Activated CD8-positive, alpha-beta memory T cell treated with anti-CD3 and anti-CD28 coated beads, Interleukin-2, amount 10 ng/mL, durations not matched to agents 7 days and 5 days (primary cell): Measurements from ENCODE around the gene PRRG1. TPM values are rescaled to one million over a fixed set of nuclear protein-coding genes. Genes with fewer than 3 reads are reported as not detected.
"Not testable (repeated sequence)": the region's sequence is repeated elsewhere in the genome, so short reads cannot be mapped to it uniquely, and the experiment has no call there.

Experiments
- ATAC-seq: fragments of 150-1000 bp; cut with Tn5 transposase; one replicate; pipeline ENCODE4 v1.10.0; 2021; ENCODE audit warnings: moderate library complexity
- CTCF ChIA-PET: fragments of 350-600 bp; sonication (Branson Sonifier 250); formaldehyde crosslinking; loops from one replicate; lab custom pipeline; 2021; ENCODE audit warnings: antibody characterized with exemption; lab: Charles Lee
- DNase-seq: peaks from one replicate; pipeline ENCODE4 v3.0.0-alpha.2; 2020
- H3K27ac Mint-ChIP-seq: one replicate; pipeline ENCODE4 v1.8.0; 2021; ENCODE audit warnings: mild to moderate bottlenecking, mixed read lengths
- H3K27me3 Mint-ChIP-seq: one replicate; pipeline ENCODE4 v1.8.0; 2021; ENCODE audit warnings: mixed read lengths
- H3K36me3 Mint-ChIP-seq: one replicate; pipeline ENCODE4 v1.8.0; 2021; ENCODE audit warnings: mild to moderate bottlenecking, mixed read lengths
- H3K4me1 Mint-ChIP-seq: one replicate; pipeline ENCODE4 v1.8.0; 2021; ENCODE audit warnings: mixed read lengths
- H3K4me3 Mint-ChIP-seq: one replicate; pipeline ENCODE4 v1.8.0; 2021; ENCODE audit warnings: mild to moderate bottlenecking, moderate library complexity, mixed read lengths
- H3K9me3 Mint-ChIP-seq: one replicate; pipeline ENCODE4 v1.8.0; 2022; ENCODE audit warnings: low read depth, mixed read lengths
- total RNA-seq, 2 experiments: library from RNA; stranded (reverse); gene quantifications; one replicate each; pipeline ENCODE4 v1.2.3, GENCODE V29; 2021

Gene PRRG1
- not detected for total RNA-seq

DNA sequence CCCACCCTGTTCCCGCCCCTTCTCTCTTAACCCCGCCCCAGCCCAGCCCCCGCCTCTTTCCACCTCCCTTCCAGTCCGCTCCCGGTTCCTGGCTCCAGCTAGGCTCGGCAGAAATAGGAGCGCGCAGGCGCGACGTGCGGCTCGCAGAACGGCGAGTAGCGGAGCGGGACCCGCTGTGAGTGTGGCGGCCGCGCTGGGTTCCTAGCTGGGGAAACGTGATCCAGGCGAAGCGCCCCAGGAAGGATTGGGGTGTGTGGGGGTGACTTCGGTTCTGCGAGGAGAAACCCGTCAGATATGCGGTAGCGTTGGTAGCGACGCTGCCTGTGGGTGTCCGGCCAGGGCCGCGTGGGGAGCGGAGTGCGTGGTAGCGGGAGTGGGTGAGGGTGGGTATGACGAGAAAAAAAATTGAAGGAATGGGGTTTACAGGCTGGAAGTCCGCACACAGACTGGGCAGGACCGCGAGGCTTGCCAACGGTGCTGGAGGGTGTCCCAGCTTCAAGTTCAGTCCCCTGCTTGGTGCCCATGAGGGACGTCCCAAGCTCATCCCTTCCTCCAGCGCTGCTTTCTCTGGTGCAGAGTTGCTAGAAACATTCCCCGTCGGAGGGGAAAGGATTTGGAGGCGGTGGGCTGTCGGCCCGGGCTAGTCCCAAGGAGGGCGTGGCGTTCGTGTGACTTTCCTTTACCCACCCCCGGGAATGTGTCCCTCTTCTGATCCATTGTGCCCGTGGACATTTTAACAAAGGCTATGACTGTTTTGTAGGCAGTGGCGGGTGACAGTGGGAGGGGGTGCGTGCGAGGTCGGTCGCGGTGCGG lies at the start of gene PRRG1:
Gene PRRG1 (plus strand): TSS at position 144 of the 813 bp plus-strand sequence. CDS start 56,886 bp downstream, outside the sequence.
- CTCF ChIA-PET: no interaction called here
- Mint-ChIP-seq H3K36me3 (no peaks in the 10 kb centered on the region), H3K9me3 (no peaks in the 10 kb centered on the region), H3K4me3 (no peak within 1 kb of the TSS), H3K4me1 (peaks cover 3% of the 10 kb centered on the region), H3K27ac (no peak within 1 kb of the TSS), H3K27me3 (peaks cover 14% of the 10 kb centered on the region)
- no peak for DNase-seq
- ATAC-seq: no peak

DNA sequence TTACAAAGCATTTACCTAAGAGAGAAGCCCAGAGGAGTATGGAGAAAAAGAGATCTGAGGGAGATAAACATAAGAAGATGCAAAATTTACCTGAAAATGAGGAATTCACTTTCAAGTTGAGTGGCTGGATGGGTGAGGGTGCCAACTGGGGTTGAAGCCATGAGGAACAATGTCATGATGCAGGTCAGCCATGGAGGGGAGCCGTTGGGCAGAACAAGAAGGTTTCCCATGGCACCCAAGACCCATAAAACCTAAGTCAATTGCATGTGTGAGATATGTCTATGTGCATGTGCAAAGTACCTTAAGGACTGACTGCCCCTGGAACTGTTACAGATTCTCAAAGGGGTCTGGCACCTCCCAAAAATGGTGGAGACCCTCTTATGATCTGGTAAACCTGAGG lies 46.6 kb upstream of the PRRG1 start:
- no peak for DNase-seq
- no peak overlapping the region for H3K4me3 Mint-ChIP-seq
- H3K9me3 Mint-ChIP-seq: no peaks in the 10 kb centered on the region
- no peaks in the 10 kb centered on the region for H3K36me3 Mint-ChIP-seq
- CTCF ChIA-PET: no interaction called here
- no peak for ATAC-seq
- H3K27me3 Mint-ChIP-seq: no peaks in the 10 kb centered on the region
- no peaks in the 10 kb centered on the region for H3K4me1 Mint-ChIP-seq
- H3K27ac Mint-ChIP-seq: no peak overlapping the region

DNA sequence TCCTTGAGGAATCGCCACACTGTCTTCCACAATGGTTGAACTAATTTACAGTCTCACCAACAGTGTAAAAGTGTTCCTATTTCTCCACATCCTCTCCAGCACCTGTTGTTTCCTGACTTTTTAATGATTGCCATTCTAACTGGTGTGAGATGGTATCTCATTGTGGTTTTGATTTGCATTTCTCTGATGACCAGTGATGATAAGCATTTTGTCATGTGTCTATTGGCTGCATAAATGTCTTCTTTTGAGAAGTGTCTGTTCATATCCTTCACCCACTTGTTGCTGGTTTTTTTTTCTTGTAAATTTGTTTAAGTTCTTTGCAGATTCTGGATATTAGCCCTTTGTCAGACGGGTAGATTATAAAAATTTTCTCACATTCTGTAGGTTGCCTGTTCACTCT lies 43.9 kb upstream of the PRRG1 start:
- not testable (repeated sequence) for ATAC-seq

DNA sequence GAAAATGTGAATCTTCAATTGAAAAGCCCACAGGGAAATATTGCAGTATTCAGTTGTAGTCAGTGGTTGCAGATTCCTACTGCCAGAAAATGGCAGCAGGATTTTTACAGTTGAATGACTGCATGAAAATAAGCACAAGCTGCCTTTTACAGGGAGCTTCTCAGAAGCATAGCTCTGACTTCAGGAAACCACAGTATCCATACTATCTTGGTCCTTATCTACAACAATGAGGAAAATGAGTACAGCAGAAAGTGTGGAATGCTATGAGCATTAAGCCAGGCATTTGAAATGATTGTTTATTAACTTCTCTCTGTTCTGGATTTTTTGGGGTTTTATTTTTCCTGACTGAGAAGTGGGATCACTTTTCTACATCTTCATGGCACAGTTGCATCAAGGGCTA lies 34.6 kb upstream of the PRRG1 start:
- Mint-ChIP-seq H3K36me3 (no peaks in the 10 kb centered on the region), H3K27me3 (no peaks in the 10 kb centered on the region), H3K4me3 (no peak overlapping the region), H3K27ac (no peak overlapping the region), H3K9me3 (no peaks in the 10 kb centered on the region), H3K4me1 (no peaks in the 10 kb centered on the region)
- ATAC-seq: no peak
- no peak for DNase-seq
- CTCF ChIA-PET: no interaction called here

More for the DNA sequence above, 43.9 kb upstream of the PRRG1 start:
- H3K27ac Mint-ChIP-seq, H3K36me3 Mint-ChIP-seq, H3K9me3 Mint-ChIP-seq, DNase-seq, H3K27me3 Mint-ChIP-seq, CTCF ChIA-PET, H3K4me3 Mint-ChIP-seq, H3K4me1 Mint-ChIP-seq: not testable (repeated sequence)

DNA sequence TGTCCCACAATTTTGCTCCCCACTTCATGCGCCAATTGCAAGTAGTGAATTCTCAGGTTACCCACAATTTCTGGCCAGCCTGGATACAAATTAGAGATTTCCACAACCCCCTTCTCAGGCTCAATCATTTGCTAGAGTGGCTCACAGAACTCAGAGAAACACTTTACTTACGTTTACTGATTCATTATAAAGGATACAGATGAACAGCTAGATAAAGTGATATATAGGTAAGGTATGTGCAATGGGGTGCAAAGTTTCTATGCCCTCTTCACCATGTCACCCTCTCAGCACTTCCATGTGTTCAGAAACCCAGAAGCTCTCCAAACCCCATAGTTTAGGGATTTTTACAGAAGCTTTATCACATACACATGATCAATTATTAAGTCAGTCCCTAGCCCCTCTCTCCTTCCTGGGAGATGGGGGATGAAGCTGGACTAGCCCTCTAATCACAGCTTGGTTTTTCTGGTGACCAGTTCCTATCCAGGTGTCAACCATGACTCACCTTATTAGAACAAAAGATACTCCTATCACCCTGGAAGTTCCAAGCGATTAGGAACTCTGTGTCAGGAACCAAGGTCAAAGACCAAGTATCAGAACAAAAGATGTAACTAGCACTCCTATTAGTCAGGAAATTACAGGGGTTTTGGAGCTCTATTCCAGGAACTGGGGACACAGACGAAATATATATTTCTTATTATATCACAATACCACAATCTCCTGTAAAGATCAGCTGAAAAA lies 33.5 kb upstream of the PRRG1 start:
- Mint-ChIP-seq H3K27me3 (no peaks in the 10 kb centered on the region), H3K4me3 (no peak overlapping the region), H3K27ac (no peak overlapping the region), H3K36me3 (no peaks in the 10 kb centered on the region), H3K4me1 (no peaks in the 10 kb centered on the region), H3K9me3 (no peaks in the 10 kb centered on the region)
- ATAC-seq (no peak), DNase-seq (no peak)
- CTCF ChIA-PET: no interaction called here

DNA sequence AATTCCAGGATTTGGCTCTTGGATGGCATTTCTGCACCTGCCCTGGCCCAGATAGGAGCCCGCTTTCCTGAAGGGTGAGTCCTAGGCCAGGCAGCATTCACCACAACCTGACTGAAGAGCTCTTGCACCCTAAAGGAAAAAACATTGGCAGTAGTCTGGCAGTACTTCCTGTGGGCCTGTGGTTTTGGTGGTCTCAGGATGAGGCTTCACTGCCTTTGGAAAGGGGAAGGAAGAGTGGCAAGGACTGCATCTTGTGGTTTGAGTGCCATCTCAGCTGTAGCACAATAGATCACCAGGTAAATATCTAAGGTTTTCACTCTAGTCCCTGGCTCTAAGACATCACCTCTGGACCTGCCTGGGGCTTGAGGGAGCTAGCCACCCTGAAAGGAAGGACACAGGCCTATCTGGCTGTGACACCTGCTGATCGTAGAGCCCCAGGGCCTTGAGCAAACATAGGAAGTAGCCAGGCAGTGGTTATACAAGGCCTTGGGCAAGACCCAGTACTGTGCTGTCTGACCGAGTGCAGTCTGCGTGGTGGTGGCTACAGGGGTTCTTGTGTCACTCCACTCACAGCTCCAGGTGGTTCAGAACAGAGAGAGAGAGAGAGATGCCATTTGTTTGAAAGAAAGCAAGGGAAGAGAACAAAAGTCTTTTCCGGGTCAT lies 28.5 kb upstream of the PRRG1 start:
- no peaks in the 10 kb centered on the region for H3K9me3 Mint-ChIP-seq
- DNase-seq (no peak), ATAC-seq (no peak)
- CTCF ChIA-PET: no interaction called here
- no peaks in the 10 kb centered on the region for H3K4me1 Mint-ChIP-seq
- no peaks in the 10 kb centered on the region for H3K36me3 Mint-ChIP-seq
- no peak overlapping the region for H3K4me3 Mint-ChIP-seq
- no peak overlapping the region for H3K27ac Mint-ChIP-seq
- no peaks in the 10 kb centered on the region for H3K27me3 Mint-ChIP-seq

DNA sequence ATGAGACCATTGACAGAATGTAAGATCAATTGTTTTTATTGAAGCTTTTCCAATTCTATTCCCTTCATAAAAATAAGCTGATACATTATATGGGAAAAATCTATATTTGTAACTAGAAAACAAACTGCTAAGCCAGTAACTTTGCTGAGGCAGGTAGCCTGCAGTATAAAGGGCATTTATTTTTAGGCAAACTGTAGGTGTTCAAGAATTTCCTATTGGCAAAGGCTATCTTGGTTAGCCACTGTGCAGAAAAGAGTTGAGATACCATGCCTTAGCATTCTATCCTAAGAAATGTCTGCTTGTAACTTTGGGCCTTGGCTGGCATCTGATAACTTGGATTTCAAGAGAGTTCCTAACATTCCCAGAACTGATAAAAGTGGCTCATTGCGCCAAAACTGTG lies 18.5 kb upstream of the PRRG1 start:
- CTCF ChIA-PET: no interaction called here
- H3K36me3 Mint-ChIP-seq: no peaks in the 10 kb centered on the region
- DNase-seq (no peak), ATAC-seq (no peak)
- no peaks in the 10 kb centered on the region for H3K9me3 Mint-ChIP-seq
- no peak overlapping the region for H3K4me3 Mint-ChIP-seq
- H3K4me1 Mint-ChIP-seq: no peaks in the 10 kb centered on the region
- H3K27me3 Mint-ChIP-seq: no peaks in the 10 kb centered on the region
- no peak overlapping the region for H3K27ac Mint-ChIP-seq

DNA sequence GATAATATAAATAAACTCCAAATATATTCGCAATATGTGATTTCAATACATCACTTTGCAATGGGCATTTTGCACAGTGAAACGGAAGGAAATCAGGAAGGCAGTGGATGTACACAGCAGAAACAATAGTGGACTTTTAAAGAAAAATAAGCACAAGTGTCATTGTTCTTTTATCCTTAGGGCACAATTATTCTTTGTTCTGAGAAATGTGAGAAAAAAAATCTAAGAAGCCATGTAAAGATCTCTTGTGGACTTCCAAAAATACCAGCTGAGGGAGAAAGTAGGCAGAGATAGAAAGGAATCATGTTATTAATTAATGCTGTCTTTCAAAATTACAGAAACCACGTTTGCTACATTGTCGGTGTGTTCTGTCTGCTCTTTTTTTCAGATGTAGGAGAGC lies 17.6 kb upstream of the PRRG1 start:
- Mint-ChIP-seq H3K27me3 (no peaks in the 10 kb centered on the region), H3K4me3 (no peak overlapping the region), H3K27ac (no peak overlapping the region), H3K9me3 (no peaks in the 10 kb centered on the region), H3K4me1 (no peaks in the 10 kb centered on the region), H3K36me3 (no peaks in the 10 kb centered on the region)
- ATAC-seq (no peak), DNase-seq (no peak)
- CTCF ChIA-PET: no interaction called here

DNA sequence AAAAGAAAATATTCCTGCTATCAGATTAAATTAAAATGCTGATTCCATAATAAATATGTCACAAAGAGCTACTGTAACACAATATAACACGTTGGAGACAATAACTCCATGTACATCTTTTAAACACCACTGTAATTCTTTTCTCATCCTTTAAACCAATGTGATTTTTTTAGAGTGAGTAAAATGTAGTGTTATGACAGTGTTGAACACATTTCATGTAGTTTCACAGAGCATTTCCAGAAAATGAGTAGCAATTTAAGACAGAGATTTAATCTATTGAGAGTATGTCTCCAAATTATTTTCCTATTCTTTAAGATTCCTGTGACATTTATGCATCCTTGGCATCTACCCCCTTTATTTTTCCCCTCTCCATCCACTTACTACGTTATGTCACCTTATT lies 17.1 kb upstream of the PRRG1 start:
- H3K27ac Mint-ChIP-seq: no peak overlapping the region
- no peaks in the 10 kb centered on the region for H3K4me1 Mint-ChIP-seq
- no peaks in the 10 kb centered on the region for H3K36me3 Mint-ChIP-seq
- H3K4me3 Mint-ChIP-seq: no peak overlapping the region
- CTCF ChIA-PET: no interaction called here
- H3K27me3 Mint-ChIP-seq: no peaks in the 10 kb centered on the region
- ATAC-seq (no peak), DNase-seq (no peak)
- H3K9me3 Mint-ChIP-seq: no peaks in the 10 kb centered on the region

DNA sequence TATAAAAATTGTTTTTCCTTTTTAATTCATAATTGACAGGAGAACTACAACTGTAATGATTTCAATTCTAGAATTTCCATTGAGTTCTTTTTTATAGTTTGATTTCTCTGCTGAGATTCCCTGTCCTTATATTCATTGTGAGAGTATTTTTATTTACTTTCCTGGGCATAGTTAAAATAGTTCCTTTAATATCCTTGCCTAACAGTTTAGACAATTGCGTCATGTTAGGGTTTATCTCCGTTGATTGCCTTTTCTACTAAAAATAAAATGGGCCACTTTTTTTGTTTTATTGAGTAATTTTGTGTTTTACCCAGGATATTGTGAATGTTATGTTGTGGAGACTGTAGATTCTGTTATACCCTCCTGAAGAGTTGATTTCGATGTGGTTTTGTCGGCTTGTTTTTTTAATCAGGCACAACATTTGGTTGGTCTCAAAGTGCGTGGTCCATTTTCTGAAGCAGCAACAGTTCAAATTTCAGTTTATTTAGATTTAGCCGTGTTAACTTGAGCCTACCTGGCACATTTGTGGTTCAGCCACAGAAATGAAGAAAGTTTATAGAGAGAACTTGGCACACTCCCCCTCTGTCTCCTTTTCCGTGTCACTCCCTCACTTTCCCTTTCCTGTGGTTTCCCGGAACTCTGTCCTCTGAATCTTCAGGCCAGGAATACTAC lies 16.0 kb upstream of the PRRG1 start:
- H3K9me3 Mint-ChIP-seq: no peaks in the 10 kb centered on the region
- no peak for ATAC-seq

DNA sequence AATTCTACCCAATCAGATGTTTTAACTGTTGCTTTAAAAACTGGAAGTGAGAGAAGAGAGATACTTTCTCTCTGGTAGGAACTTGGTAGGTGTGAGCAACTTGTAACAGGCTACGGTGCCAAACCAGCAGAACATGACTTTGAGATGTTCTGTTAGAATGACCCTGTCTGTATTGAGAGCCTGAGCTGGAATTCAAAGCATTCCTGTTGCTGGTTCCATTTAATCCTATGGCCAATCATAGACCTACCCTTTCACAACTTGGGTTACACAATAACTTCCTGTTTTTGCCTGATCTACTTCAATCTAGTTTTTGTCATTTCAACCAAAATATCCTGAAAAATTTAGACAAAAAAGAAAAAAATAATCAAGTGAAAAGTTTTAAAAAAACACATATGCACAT lies 1.7 kb upstream of the PRRG1 start:
- Mint-ChIP-seq H3K36me3 (no peaks in the 10 kb centered on the region), H3K4me3 (no peak overlapping the region), H3K4me1 (peaks cover 3% of the 10 kb centered on the region), H3K27ac (no peak overlapping the region), H3K27me3 (peaks cover 14% of the 10 kb centered on the region), H3K9me3 (no peaks in the 10 kb centered on the region)
- CTCF ChIA-PET: no interaction called here
- DNase-seq (no peak), ATAC-seq (no peak)

More for the DNA sequence above, 16.0 kb upstream of the PRRG1 start:
- Mint-ChIP-seq H3K27me3 (no peaks in the 10 kb centered on the region), H3K4me1 (no peaks in the 10 kb centered on the region), H3K27ac (no peak overlapping the region), H3K36me3 (no peaks in the 10 kb centered on the region), H3K4me3 (no peak overlapping the region)
- CTCF ChIA-PET: no interaction called here
- no peak for DNase-seq

DNA sequence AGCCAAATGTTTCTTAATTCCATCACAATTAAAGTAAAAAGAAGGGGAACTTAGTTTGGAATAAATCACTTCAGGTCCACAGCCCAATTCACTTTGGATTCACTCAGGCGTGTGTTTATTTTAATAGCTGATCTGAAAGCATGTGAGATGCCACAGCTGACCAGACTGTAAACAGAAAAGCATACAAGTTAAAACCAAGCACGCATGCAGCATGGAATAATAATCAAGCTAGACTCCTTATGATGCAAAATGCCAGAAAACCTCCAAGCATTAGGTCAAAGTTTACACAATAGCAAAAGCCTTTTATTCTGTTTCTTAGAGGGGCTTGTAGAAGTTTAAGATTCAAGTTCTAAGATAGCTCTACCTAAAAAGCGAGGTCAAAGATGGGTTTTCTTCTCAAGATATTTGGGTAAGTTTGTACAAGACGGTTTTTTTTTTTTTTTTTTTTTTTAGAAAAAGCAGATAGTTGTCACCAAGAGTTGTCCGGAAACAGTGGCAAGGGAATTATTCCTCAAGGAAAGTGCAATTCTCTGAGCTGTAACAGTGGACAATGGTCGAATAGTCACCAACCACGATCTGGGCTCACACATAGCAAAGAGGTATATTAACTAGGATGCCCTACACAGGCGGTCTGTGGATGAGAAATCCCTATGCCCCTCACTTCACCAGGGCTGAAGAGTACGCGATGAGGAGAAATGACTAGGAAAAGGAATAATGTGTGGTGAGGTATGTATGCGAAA lies 763 bp upstream of the PRRG1 start:
- Mint-ChIP-seq H3K4me1 (peaks cover 3% of the 10 kb centered on the region), H3K4me3 (no peak overlapping the region), H3K27me3 (peaks cover 14% of the 10 kb centered on the region), H3K27ac (no peak overlapping the region), H3K9me3 (no peaks in the 10 kb centered on the region), H3K36me3 (no peaks in the 10 kb centered on the region)
- DNase-seq (no peak), ATAC-seq (no peak)
- CTCF ChIA-PET: no interaction called here

DNA sequence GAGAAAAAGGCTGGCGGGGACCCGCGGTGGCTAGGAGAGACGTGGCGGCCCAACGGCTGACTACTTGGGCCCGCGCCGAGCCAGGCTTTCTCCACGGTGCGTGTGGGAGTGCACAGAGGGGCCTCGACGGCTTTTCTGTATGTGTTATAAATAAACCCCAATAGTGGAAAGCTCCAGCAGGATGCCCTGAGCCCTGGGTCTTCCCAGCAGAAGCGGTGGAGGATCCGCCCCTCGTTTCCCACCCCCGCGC lies 268 bp upstream of the PRRG1 start:
- peaks cover 3% of the 10 kb centered on the region for H3K4me1 Mint-ChIP-seq
- H3K36me3 Mint-ChIP-seq: no peaks in the 10 kb centered on the region
- no peak overlapping the region for H3K27ac Mint-ChIP-seq
- CTCF ChIA-PET: no interaction called here
- no peak for DNase-seq
- H3K9me3 Mint-ChIP-seq: no peaks in the 10 kb centered on the region
- no peak for ATAC-seq
- no peak overlapping the region for H3K4me3 Mint-ChIP-seq
- H3K27me3 Mint-ChIP-seq: peaks cover 14% of the 10 kb centered on the region
